NCI-H2081 treated with DMSO at 0.1 percent for 48 hours (cell line): ENCODE measurements around the gene TGIF1.
"Not testable (repeated sequence)": the region's sequence is repeated elsewhere in the genome, so short reads cannot be mapped to it uniquely, and the experiment has no call there.

ENCODE experiments used
- DNase-seq: peaks from one replicate; lab custom pipeline; 2025; lab: John Stamatoyannopoulos, UW

Gene TGIF1

GRCh38 chr18:3450012-3450798 lies at the start of gene TGIF1:
TGIF1 (plus strand) TSS chr18:3450172; CDS start chr18:3450490, 318 bp downstream.
- DNase-seq: peak; percentile 22

GRCh38 chr18:3400567-3401296 lies 49.2 kb upstream of the TGIF1 start:
- no peak for DNase-seq

GRCh38 chr18:3401669-3402620 lies 48.0 kb upstream of the TGIF1 start:
- no peak for DNase-seq

GRCh38 chr18:3402982-3403451 lies 47.0 kb upstream of the TGIF1 start:
- no peak for DNase-seq

- no peak for DNase-seq
Observed at GRCh38 chr18:3405713-3406112, 44.3 kb upstream of the TGIF1 start.

- no peak for DNase-seq
Observed at GRCh38 chr18:3408107-3408506, 41.9 kb upstream of the TGIF1 start.

GRCh38 chr18:3409811-3410210 lies 40.2 kb upstream of the TGIF1 start:
- DNase-seq: no peak

GRCh38 chr18:3410273-3410672 lies 39.7 kb upstream of the TGIF1 start:
- no peak for DNase-seq

- not testable (repeated sequence) for DNase-seq
Observed at GRCh38 chr18:3410876-3411275, 39.1 kb upstream of the TGIF1 start.

GRCh38 chr18:3411327-3411726 lies 38.6 kb upstream of the TGIF1 start:
- no peak for DNase-seq

- no peak for DNase-seq
Observed at GRCh38 chr18:3411854-3412268, 38.1 kb upstream of the TGIF1 start.

GRCh38 chr18:3412528-3412927 lies 37.4 kb upstream of the TGIF1 start:
- DNase-seq: not testable (repeated sequence)

- DNase-seq: no peak
Observed at GRCh38 chr18:3415110-3415509, 34.9 kb upstream of the TGIF1 start.

GRCh38 chr18:3418083-3418482 lies 31.9 kb upstream of the TGIF1 start:
- DNase-seq: no peak

GRCh38 chr18:3420919-3421279 lies 29.1 kb upstream of the TGIF1 start:
- no peak for DNase-seq

GRCh38 chr18:3422905-3423304 lies 27.1 kb upstream of the TGIF1 start:
- no peak for DNase-seq

GRCh38 chr18:3424280-3424890 lies 25.6 kb upstream of the TGIF1 start:
- DNase-seq: no peak

GRCh38 chr18:3425030-3425429 lies 24.9 kb upstream of the TGIF1 start:
- DNase-seq: no peak

- DNase-seq: no peak
Observed at GRCh38 chr18:3425446-3425845, 24.5 kb upstream of the TGIF1 start.

- no peak for DNase-seq
Observed at GRCh38 chr18:3426074-3426473, 23.9 kb upstream of the TGIF1 start.

- DNase-seq: no peak
Observed at GRCh38 chr18:3427944-3428343, 22.0 kb upstream of the TGIF1 start.

- no peak for DNase-seq
Observed at GRCh38 chr18:3429121-3429520, 20.9 kb upstream of the TGIF1 start.
